ENCODE results near the gene CASZ1.
A peak's percentile ranks its signal among the peaks of the same experiment; 100 is the strongest.

Gene CASZ1

DNA sequence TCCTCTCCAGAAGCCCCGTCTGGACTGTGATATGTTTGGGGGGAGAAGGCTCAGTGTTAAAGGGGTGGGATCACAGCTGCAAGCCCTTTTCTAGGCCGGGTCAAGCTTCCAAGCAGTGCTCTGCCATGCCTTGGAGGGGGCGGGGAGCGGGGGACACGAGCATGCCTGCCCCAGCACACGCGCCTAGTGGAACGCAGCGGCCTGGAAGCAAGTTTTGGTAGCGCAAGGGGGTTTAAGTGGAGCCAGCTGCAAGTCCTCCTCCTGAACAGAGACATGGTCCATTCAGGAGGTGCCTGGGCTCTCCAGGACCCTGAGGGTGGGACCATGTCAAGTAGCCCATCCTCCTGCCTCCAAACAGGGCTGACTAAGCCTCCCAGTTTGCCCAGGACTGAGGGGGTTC lies 112.2 kb downstream of the CASZ1 start:
- no peak for DNase-seq

DNA sequence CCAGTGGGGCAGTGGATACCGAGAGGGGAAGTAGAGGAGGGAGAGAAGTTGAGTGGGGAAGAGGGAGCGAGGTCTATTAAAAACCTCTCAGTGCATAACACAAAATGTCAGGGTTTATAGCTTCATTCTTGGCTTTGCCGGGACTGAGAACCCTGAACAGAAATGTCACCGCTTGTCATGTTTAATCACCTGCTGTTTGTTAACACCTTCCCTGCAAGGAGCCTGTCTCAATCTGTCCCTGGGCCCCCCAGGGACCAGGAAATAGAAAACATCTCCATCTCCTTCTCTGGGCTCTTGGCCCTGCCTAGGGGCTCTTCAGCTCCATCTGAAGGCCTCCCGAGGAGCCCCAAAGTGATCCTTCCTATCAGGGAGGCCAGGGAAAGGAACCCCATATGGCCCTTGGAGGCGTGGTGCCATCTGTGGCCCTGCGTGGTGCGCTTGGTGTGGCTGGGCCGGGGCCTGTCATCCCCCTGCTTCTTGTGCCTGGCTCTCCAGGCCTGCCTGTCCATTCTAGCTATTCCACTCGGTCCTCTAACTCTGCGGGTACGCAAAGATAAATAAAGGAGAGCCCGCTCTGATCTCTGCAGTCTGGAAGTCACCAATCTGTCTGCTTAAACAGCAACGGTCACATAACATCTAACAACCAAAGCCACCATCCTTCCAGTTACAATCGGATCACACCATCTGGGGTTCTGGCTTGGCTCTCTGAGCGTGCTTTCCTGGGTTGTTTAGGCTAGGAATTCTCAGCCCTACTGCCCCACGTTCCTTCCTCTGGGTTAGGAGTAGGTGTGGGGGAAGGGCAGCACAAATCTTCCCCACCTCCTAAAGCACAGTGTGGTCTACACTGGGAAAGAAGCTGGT lies 113.8 kb downstream of the CASZ1 start:
- no peak for DNase-seq

- no peak for DNase-seq
Measured at GRCh38 chr1:10682108-10682445, 114.4 kb downstream of the CASZ1 start.

DNA sequence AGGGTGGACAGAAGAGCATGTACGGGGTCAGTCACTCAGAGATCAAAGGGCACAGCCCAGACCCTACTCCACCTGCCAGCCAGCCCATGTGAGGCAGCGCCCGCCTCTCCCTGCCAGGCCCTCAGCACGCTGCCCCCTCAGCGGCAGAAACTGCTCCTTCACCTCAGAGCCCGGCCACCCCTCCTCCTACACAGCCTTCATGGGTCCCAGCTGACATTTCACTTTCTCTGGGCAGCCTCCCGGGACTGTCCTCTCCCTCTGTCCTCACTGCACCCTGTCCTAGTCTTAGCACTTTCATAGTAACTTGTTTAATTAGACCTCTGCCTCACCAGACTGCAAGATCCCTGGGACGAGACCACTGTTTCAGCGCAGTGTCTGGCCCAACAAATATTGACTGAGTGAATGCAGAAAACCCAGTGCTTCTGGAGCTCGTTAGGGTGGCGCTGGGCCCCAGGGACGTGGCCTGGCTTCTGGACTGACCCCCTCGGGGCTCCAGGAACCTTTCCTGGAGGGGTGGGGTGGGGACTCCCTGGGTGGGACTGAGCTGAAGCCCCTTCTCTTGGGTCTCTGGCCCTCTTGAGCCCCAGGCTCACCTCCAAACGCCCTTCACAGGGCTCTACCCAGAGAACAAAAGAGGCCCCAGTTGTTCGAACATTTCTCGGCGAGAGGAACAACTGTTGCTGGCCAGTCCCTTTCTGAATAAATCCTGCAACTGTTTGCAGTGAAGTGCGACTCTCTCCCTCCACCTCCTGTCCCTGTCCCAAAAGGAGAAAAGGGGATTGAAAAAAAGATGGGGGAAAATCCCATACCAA lies 114.9 kb downstream of the CASZ1 start:
- DNase-seq, result no peak

GRCh38 chr1:10680487-10680886 lies 116.0 kb downstream of the CASZ1 start:
- DNase-seq, result no peak

- peak; percentile 56 to 71 for DNase-seq
Measured at GRCh38 chr1:10679496-10680220, 116.8 kb downstream of the CASZ1 start.

- DNase-seq, result no peak
Measured at GRCh38 chr1:10678852-10679251, 117.6 kb downstream of the CASZ1 start.

DNA sequence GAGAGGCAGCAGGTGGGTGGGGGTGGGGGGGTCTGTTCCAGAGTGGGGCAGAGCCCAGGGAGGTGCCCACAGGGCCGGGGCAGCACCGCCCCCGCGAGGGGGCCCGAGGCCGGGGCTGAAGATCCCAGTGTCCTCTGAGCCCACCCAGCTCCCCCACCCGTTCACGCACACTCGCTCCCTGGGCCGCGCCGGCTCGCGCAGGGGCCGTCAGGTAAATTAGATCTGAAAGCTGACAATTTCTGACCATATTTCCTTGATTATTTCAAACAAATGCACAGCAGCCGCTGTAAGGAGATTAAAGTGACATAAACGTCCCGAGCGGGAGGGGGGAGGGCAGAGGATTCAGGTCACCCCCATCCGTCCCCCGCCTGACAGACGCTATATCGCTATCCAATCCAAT lies 118.0 kb downstream of the CASZ1 start:
- DNase-seq, result no peak

DNA sequence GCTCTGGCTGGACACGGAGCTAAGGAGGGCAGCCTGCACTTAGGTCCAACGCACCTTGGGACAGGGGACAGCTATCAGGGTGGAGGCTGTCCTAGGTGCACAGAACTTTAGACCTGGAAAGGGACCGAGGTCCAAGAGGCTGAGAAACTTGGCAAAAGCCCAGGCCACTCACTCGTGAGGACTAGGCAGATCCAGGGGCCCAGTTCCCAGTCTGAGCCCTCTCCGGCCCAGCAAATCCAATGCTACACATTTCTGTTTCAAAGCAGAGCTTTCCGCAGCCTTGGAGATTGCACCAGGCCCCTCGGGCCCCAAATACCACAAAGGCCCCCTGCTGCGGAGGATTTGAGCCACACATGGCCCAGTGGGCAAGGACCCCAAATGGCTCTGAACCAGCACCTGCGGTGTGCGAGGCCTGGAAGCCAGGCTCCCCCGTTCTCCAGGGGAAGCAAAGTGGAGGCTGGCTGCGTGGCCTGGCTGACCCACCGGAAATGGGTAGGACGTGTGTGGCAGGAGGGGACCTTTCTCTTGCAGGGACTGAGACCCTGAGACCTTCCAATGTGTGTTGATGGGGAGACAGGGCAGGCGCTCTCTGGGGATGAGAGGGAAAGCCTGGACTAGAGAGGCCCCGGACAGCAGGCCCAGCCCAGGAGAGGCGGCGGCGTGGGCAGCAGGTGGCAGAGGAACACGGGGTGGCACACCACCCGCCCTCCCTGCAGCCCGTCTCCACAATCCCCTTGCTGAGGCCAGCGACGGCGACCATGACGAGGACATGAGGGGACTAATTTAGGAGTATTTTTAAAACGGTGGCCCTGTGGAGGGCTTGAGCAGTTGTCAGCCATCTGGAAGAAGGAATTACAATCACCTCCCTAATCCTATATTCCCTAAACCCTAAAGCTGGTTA lies 118.7 kb downstream of the CASZ1 start:
- DNase-seq, result no peak

DNA sequence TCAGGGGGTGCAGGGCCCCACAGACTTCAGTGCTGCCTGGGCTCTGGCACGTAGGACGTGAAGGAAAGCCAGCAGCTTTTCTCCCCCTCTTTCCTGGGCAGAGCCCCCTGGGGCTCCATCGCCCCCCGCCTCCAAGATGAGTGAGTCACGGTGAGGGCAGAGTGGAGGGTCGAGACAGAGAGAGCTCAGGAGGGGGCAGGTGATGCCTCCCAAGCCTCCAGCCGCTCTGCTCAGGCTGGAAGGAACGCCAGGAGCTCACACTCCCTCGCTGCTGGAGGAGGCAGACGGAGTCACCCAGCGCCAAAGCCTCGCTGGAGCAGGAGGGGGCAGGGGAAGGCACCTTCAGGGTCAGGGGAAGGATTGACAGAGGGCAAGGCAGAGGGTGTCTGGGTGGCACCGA lies 119.5 kb downstream of the CASZ1 start:
- DNase-seq, result no peak

DNA sequence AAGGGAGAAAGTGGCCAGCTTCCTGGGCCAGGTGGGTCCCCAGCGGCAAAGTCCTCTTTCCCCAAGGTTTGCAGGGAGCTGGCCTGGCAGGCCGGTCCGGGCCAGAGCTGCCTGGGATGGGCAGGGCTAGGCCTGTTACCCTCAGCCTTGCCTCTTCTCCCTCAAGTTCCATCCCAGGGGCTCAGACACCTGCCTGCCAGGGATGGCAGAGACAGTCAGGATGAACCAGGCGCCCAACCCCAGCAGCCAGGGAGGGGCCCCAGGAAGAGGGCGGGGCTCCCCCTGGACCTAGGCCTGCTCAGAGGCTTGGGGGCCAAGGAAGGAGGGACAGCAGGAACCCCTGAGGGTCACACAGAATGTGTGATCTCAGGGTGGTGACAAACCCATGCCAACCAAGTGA lies 120.6 kb downstream of the CASZ1 start:
- DNase-seq, result no peak

DNA sequence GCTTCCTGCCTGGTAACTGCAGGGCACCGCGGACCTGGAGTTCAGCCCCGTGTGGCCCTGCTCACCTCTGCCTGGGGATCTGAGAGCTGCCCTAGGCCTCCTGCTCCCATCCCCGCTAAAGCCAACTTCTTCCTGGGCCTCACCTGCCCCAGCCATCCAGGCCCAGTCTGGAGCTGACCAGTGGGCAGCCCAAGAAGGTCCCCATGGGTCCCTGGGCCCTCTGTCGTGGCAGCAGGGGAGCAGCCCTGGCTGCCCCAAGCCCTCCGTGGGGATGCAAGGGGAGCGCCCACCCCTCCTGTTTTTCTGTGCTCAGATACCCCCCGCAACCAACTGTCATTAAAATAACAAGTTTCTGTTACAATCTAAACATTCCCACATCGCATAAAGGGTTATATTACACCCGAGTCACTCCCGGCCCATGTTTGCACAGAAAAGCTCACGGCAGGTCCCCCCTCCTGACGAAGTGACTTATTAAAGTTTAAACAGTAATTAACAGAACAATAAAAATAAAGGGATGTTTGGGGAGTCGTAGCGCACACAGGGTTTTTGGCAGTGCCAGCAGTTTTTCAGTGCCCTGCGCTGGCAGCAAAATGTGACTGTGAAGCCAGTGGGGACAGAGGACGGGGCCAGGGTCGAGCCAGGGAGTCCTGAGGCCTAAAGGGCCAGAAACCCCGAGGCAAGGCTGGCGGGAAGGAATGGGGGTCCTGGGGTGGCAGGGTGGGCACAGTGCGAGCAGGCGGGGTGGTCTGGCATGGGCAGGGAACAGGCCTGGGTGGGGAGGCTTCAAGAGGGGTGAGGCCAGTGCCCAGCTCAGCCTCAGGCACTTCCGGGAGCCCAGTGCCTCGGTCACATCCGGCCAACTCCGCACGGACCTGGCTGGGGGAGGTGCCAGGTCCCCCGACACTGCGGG lies 121.5 kb downstream of the CASZ1 start:
- no peak for DNase-seq

- no peak for DNase-seq
Measured at GRCh38 chr1:10674222-10674621, 122.2 kb downstream of the CASZ1 start.

GRCh38 chr1:10673109-10673711 lies 123.2 kb downstream of the CASZ1 start:
- no peak for DNase-seq

DNA sequence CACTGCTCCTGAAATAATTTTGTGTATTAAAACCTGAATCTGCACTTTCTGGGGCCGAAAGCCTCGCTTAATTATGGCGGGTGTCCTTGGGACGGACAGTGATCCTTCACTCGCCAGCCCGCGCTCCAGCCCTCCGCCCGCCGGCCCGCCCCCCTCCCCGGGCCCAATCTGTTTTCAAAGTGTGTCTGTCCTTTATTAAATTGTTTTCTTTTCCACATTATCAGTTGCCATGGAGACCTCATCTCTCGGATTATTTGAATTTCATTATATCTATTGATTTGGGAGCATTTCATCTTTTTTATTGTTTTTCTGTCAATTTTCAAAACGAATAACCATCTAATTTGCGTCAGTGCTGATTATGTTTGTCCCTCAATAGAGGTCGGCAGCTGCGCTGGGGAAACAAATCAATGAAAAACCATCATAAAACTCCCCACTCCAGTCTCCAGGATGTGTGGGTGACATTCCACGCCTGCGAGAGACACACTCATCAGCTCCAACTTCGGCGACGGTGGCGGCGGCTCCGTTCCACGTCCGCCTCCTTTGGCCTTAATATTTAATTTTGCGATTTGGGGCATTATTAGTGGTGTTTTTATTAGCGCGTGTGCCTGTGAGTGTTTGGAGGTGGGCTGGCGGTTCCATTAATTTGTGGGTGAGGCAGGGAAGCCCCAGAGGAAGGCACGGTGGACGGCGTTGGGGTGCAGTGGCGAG lies 123.9 kb downstream of the CASZ1 start:
- DNase-seq, result no peak

GRCh38 chr1:10671622-10672342 lies 124.7 kb downstream of the CASZ1 start:
- DNase-seq, result no peak

DNA sequence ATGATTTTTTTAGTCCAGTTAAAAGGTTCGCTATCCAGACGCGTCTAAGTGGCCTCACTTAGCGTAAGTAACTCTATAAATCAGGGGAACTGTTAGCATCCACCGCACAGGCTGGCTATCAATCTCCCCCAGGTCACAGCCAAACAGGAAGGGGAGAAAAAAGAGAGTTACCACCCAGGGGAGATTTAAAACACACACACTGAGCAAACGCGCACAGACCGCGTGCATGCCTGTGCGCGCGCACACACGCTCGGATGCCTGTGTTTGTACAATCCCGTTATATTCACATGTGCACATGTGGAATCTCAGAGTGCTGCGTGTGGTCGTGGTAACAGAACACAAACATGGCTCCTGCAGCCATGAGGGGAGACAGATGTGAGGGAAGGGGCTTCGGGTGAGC lies 125.4 kb downstream of the CASZ1 start:
- no peak for DNase-seq

DNA sequence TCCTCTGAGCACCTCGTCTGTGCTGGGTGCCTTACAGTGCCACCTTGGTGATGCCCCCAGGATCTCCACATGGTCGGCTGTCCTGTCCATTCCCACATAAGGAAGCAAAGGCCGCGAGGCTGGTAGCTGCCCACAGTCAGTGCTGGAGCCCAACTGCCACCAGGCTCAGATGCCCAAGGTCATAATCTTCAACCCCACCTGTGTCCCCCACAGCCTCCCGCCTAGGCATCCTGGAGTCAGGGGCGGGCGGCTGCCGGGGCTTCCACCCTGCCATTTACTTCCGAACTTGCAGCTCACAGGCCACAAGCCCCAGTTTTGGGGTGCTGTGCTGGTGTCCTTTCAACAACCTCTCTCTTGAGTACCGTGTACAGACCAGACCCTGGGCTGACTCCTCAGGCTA lies 126.3 kb downstream of the CASZ1 start:
- DNase-seq, result no peak

DNA sequence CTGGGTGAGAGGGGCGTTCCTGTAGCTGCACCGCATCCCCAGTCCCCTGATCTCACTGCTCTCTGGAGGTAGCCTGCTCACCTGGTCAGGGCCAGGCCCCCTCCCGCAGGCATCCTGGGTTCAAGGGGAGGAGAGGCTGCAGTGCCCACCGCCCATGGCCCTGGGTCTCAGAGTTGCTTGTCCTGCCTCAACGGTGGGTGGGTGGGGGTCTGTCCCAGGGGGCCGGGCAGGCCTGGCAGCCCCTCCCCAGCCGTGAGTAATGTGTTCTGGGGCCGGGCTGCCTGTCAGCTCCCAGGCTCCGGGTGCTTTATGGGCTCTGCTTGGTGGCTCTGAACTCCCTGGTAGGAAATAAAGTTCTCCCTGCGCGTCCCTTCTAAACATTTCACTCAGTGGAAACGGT lies 126.9 kb downstream of the CASZ1 start:
- DNase-seq, result no peak
